Left forelimb (tissue), 1 donor: ENCODE measurements around the gene CLSTN2.

Experiments
- DNase-seq: peaks from one replicate; pipeline ENCODE4 v3.0.0-alpha.2; 2018; ENCODE audit warnings: low spot score

Gene CLSTN2

GRCh38 chr3:140288595-140288994 lies 353.6 kb downstream of the CLSTN2 start:
- no peak for DNase-seq

GRCh38 chr3:140290105-140290504 lies 355.1 kb downstream of the CLSTN2 start:
- DNase-seq, result no peak

GRCh38 chr3:140292170-140292569 lies 357.2 kb downstream of the CLSTN2 start:
- no peak for DNase-seq

- DNase-seq, result no peak
Measured at GRCh38 chr3:140292684-140293083, 357.7 kb downstream of the CLSTN2 start.

GRCh38 chr3:140294058-140294457 lies 359.1 kb downstream of the CLSTN2 start:
- DNase-seq, result no peak

GRCh38 chr3:140296796-140297352 lies 361.9 kb downstream of the CLSTN2 start:
- DNase-seq, result no peak

- DNase-seq, result no peak
Measured at GRCh38 chr3:140298043-140298442, 363.1 kb downstream of the CLSTN2 start.

GRCh38 chr3:140298569-140299070 lies 363.6 kb downstream of the CLSTN2 start:
- no peak for DNase-seq

GRCh38 chr3:140303875-140304274 lies 368.9 kb downstream of the CLSTN2 start:
- no peak for DNase-seq

- DNase-seq, result no peak
Measured at GRCh38 chr3:140308535-140308934, 373.6 kb downstream of the CLSTN2 start.

- no peak for DNase-seq
Measured at GRCh38 chr3:140311428-140311827, 376.4 kb downstream of the CLSTN2 start.

GRCh38 chr3:140315955-140316354 lies 381.0 kb downstream of the CLSTN2 start:
- no peak for DNase-seq

GRCh38 chr3:140316466-140316865 lies 381.5 kb downstream of the CLSTN2 start:
- DNase-seq, result no peak

GRCh38 chr3:140316868-140317400 lies 381.9 kb downstream of the CLSTN2 start:
- DNase-seq, result no peak

- DNase-seq, result no peak
Measured at GRCh38 chr3:140319739-140320138, 384.8 kb downstream of the CLSTN2 start.

GRCh38 chr3:140323561-140323960 lies 388.6 kb downstream of the CLSTN2 start:
- DNase-seq, result no peak

GRCh38 chr3:140332131-140332530 lies 397.1 kb downstream of the CLSTN2 start:
- DNase-seq, result no peak

GRCh38 chr3:140334132-140334929 lies 399.3 kb downstream of the CLSTN2 start:
- DNase-seq, result no peak

GRCh38 chr3:140336465-140336864 lies 401.5 kb downstream of the CLSTN2 start:
- DNase-seq, result no peak

- DNase-seq, result no peak
Measured at GRCh38 chr3:140338916-140339315, 403.9 kb downstream of the CLSTN2 start.

GRCh38 chr3:140341203-140341602 lies 406.2 kb downstream of the CLSTN2 start:
- DNase-seq, result no peak

GRCh38 chr3:140341817-140342403 lies 406.9 kb downstream of the CLSTN2 start:
- no peak for DNase-seq

- DNase-seq, result no peak
Measured at GRCh38 chr3:140342668-140343067, 407.7 kb downstream of the CLSTN2 start.
